B cell (primary cell): ENCODE measurements around the gene HOXD4. TPM values are rescaled to one million over a fixed set of nuclear protein-coding genes. Genes with fewer than 3 reads are reported as not detected.

Experiments
- ATAC-seq: fragments of 200-7000 bp; cut with Tn5 transposase; one replicate; pipeline ENCODE4 v1.10.0; 2021; ENCODE audit warnings: low read depth, mild to moderate bottlenecking, moderate number of reproducible peaks, moderate library complexity
- CTCF ChIA-PET: fragments of 350-600 bp; sonication (Branson Sonifier 250); formaldehyde crosslinking; loops from one replicate; lab custom pipeline; 2021; ENCODE audit warnings: antibody characterized with exemption, inconsistent platforms; lab: Charles Lee
- POLR2A ChIA-PET: fragments of 350-600 bp; sonication (Branson Sonifier 250); formaldehyde crosslinking; loops from one replicate; lab custom pipeline; 2021; ENCODE audit warnings: antibody characterized with exemption; lab: Charles Lee
- DNase-seq: peaks from one replicate; pipeline ENCODE4 v3.0.0; 2013
- H2AFZ ChIP-seq: 2 replicates; pipeline ENCODE4 v1.6.1; 2012; ENCODE audit warnings: mild to moderate bottlenecking, low read depth, low read length; ENCODE audit not compliant: insufficient read depth, poor library complexity, severe bottlenecking
- H3K27ac ChIP-seq, 2 donors: 1 replicate in 1 of 2; 2 replicates in 1 of 2; pipeline ENCODE4 v1.5.1; 2012 to 2013; ENCODE audit warnings: low read length in 2 of 2, mild to moderate bottlenecking in 2 of 2, moderate library complexity in 1 of 2
- H3K27me3 ChIP-seq, 4 experiments: fragments of 200-600 bp in 1 of 4; sonication (generic) in 1 of 4; replicated peaks in 1 of 4; 1 replicate in 2 of 4; 2 replicates in 2 of 4; pipeline versions ENCODE4 v1.6.1 to v1.7.0; 2013 to 2016; ENCODE audit warnings: low read length in 3 of 4, mild to moderate bottlenecking in 2 of 4, mixed read lengths in 1 of 4, moderate library complexity in 1 of 4; ENCODE audit not compliant: insufficient read depth in 4 of 4, control insufficient read depth in 3 of 4; ENCODE audit errors: control extremely low read depth in 1 of 4
- H3K36me3 ChIP-seq, 2 experiments: replicated peaks in 1 of 2; 1 replicate in 1 of 2; 2 replicates in 1 of 2; pipeline versions ENCODE4 v1.6.1 to v1.7.1; 2013; ENCODE audit warnings: low read length in 1 of 2; ENCODE audit not compliant: insufficient read depth in 2 of 2, control insufficient read depth in 1 of 2; ENCODE audit errors: control extremely low read depth in 1 of 2, extremely low read depth in 1 of 2
- H3K4me1 ChIP-seq, 2 donors: fragments of 200-600 bp in 1 of 2; sonication (generic) in 1 of 2; 1 replicate in 1 of 2; 2 replicates in 1 of 2; pipeline versions ENCODE4 v1.5.1 to v1.6.1; 2013 to 2017; ENCODE audit warnings: low read length in 2 of 2; ENCODE audit not compliant: control insufficient read depth in 2 of 2, insufficient read depth in 2 of 2
- H3K4me2 ChIP-seq: replicated peaks from 2 replicates; pipeline ENCODE3; 2012; ENCODE audit warnings: mild to moderate bottlenecking, low read depth, low read length; ENCODE audit not compliant: poor library complexity, severe bottlenecking
- H3K4me3 ChIP-seq, 5 experiments: fragments of 200-600 bp in 1 of 5; sonication (generic) in 1 of 5; 1 replicate in 3 of 5; 2 replicates in 2 of 5; pipeline versions ENCODE4 v1.5.1 to v1.7.0; 2011 to 2016; ENCODE audit warnings: low read length in 4 of 5, mild to moderate bottlenecking in 4 of 5, low read depth in 2 of 5, control low read depth in 1 of 5, moderate library complexity in 1 of 5; ENCODE audit not compliant: insufficient read depth in 1 of 5; ENCODE audit errors: control extremely low read depth in 1 of 5, extremely low read depth in 1 of 5
- H3K79me2 ChIP-seq: fragments of 200-600 bp; sonication (generic); one replicate; pipeline ENCODE4 v1.6.0; 2016; ENCODE audit warnings: low read length; ENCODE audit not compliant: control insufficient read depth, insufficient read depth
- H3K9ac ChIP-seq: fragments of 200-600 bp; sonication (generic); 2 replicates; pipeline ENCODE4 v1.6.1; 2017; ENCODE audit warnings: mild to moderate bottlenecking, low read length, moderate library complexity
- H3K9me3 ChIP-seq, 3 donors: one replicate each; pipeline versions ENCODE4 v1.6.1 to v1.7.1; 2013; ENCODE audit warnings: low read length in 2 of 3; ENCODE audit not compliant: control insufficient read depth in 2 of 3, insufficient read depth in 1 of 3; ENCODE audit errors: control extremely low read depth in 1 of 3
- H4K20me1 ChIP-seq: 2 replicates; pipeline ENCODE4 v1.6.0; 2012; ENCODE audit warnings: mild to moderate bottlenecking, low read length; ENCODE audit not compliant: insufficient read depth, control insufficient read depth, poor library complexity, severe bottlenecking
- H3K27ac Mint-ChIP-seq: one replicate; pipeline ENCODE4 v1.8.0; 2021; ENCODE audit warnings: mixed read lengths
- H3K27me3 Mint-ChIP-seq: one replicate; pipeline ENCODE4 v1.8.0; 2021; ENCODE audit warnings: mixed read lengths
- H3K4me1 Mint-ChIP-seq: one replicate; pipeline ENCODE4 v1.8.0; 2021; ENCODE audit warnings: mixed read lengths
- H3K4me3 Mint-ChIP-seq: one replicate; pipeline ENCODE4 v1.8.0; 2021; ENCODE audit warnings: mixed read lengths
- H3K9me3 Mint-ChIP-seq: one replicate; pipeline ENCODE4 v1.8.0; 2022; ENCODE audit warnings: mixed read lengths; ENCODE audit not compliant: insufficient read depth
- CTCF ChIP-seq: fragments of 200-600 bp; IDR thresholded peaks from one replicate; pipeline ENCODE4 v1.8.0; 2022; ENCODE audit warnings: antibody characterized with exemption, mild to moderate bottlenecking
- EZH2 ChIP-seq: IDR thresholded peaks from 2 replicates; pipeline ENCODE4 v1.6.1; 2012; ENCODE audit warnings: borderline replicate concordance, low read depth, mild to moderate bottlenecking, moderate library complexity, low read length; ENCODE audit not compliant: insufficient read depth, poor library complexity, severe bottlenecking
- WGBS: methylation state at CpG from one replicate; pipeline ENCODE4 v1.1.5; 2013; ENCODE audit warnings: missing lambda C conversion rate; ENCODE audit not compliant: insufficient coverage; 5-methylcytosine and 5-hydroxymethylcytosine counted together
- intact Hi-C: fragments of 100-400 bp; cut with micrococcal nuclease; formaldehyde crosslinking; loops from one replicate; pipeline ENCODE4 v1.10.0; 2022
- polyA plus RNA-seq: library from polyadenylated mRNA; depleted of rRNA; stranded (reverse); fragments of >200 nt; gene quantifications from 2 replicates; pipeline ENCODE4 v1.2.3, GENCODE V29; 2012
- total RNA-seq, 2 donors: library from RNA; stranded (reverse); fragments of 120-200 nt in 1 of 2; gene quantifications; 1 replicate in 1 of 2; 2 replicates in 1 of 2; pipeline versions ENCODE4 v1.2.3 to v1.2.4, GENCODE V29; 2013 to 2022

Gene HOXD4
- total and polyA plus RNA-seq, 2 donors (not counting 1 experiment from before 2014, with no cell fraction given): not detected

DNA sequence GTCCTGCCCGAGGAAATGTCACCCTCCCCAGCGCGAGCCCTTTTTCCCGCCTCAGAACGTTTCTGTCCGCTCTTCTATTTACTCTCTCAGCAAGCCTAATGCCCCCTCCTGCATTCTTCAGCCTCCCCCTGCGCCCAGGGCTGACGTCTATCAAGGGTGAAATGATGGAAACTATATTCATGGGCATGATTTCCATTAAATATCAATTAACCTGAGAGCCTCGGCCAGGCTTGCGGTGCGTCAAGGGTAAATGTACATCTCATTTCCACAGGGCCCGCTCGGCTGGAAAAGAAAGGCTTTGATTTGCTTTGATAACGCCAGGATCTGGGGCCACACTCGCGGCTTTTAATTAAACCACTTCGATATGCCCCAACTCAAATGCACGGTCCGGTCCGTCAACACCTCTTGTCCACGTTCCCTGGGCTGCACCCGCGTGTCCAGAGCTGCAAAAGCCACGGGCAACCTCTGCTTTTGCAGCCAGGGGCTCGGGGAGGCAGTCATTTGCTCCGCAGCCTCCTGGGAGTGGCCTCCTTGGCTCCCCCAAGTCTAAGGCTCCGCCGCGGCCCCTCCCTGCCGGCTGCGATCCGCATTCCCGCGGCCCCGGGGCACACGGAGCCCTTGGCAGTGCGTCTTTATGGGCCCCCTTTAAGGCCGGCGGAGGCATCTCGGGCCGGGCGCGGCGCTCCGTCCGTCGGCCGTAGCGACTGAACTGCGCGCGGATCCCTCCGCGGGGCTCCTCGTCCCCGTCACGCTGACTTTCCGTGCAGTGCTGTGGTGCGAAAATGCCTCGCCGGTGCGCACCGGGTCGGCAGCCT, 22.2 kb upstream of the HOXD4 start, which contains the start of gene HOXD8:
Gene HOXD8, plus strand, starts transcription at position 724 of the 815 bp plus-strand sequence. CDS start 662 bp downstream, outside the sequence.
- POLR2A ChIA-PET: no interaction called here
- Histone ChIP-seq H3K27ac (no peak within 1 kb of the TSS), H3K36me3 (no peaks in the 10 kb centered on the region), H3K27me3 (peaks cover 0 to 85% (median 73%) of the 10 kb centered on the region in 4 experiments), H3K9ac (peak within 1 kb of the TSS; percentile 30), H3K79me2 (no peaks in the 10 kb centered on the region), H3K4me1 (peaks cover 26 to 38% of the 10 kb centered on the region in 2 donors), H4K20me1 (no peaks in the 10 kb centered on the region), H3K4me3 (peak within 1 kb of the TSS in 2 of 5 experiments; percentile 21 to 29), H3K9me3 (peaks cover 0 to 21% (median 0%) of the 10 kb centered on the region in 3 donors), H3K4me2 (peak within 1 kb of the TSS; percentile 71), H2AFZ (peak within 1 kb of the TSS; percentile 24)
- 8% methylated on average over 52 of the region's 64 CpGs for WGBS
- Mint-ChIP-seq H3K27me3 (peaks cover 75% of the 10 kb centered on the region), H3K4me3 (peak within 1 kb of the TSS; percentile 63), H3K4me1 (peaks cover 26% of the 10 kb centered on the region), H3K9me3 (no peaks in the 10 kb centered on the region), H3K27ac (peak within 1 kb of the TSS; percentile 15)
- DNase-seq (no peak), ATAC-seq (no peak)
- intact Hi-C loops: loop anchor here (5.0 kb wide), 1 partner anchor 1033 kb away; no protein-coding TSS in a partner anchor
- TF ChIP-seq CTCF (no peak), EZH2 (peak; percentile 65)
- CTCF ChIA-PET: interaction anchor here (1.0 to 4.6 kb wide), 7 partner anchors 33 to 1019 kb away, joined by 3 to 110 read pairs (median 25); no protein-coding TSS in a partner anchor

GRCh38 chr2:176129813-176130146, 21.6 kb upstream of the HOXD4 start:
- Histone ChIP-seq H3K4me1 (peaks cover 26 to 38% of the 10 kb centered on the region in 2 donors), H3K79me2 (no peaks in the 10 kb centered on the region), H3K4me3 (no peak overlapping the region), H3K9ac (no peak overlapping the region), H3K36me3 (no peaks in the 10 kb centered on the region), H3K9me3 (peaks cover 0 to 21% (median 0%) of the 10 kb centered on the region in 3 donors), H4K20me1 (no peaks in the 10 kb centered on the region), H3K27ac (no peak overlapping the region), H3K27me3 (peaks cover 0 to 84% (median 72%) of the 10 kb centered on the region in 4 experiments), H2AFZ (peak overlapping the region; percentile 24), H3K4me2 (peak overlapping the region; percentile 71)
- Mint-ChIP-seq H3K9me3 (no peaks in the 10 kb centered on the region), H3K4me1 (peaks cover 26% of the 10 kb centered on the region), H3K4me3 (peak overlapping the region; percentile 23), H3K27ac (no peak overlapping the region), H3K27me3 (peaks cover 75% of the 10 kb centered on the region)
- ChIA-PET CTCF (interaction anchor here (1.0 to 1.6 kb wide), 4 partner anchors 32 to 522 kb away, joined by 3 to 4 read pairs (median 4); no protein-coding TSS in a partner anchor), POLR2A (no interaction called here)
- 6% methylated on average over 36 of the region's 43 CpGs for WGBS
- DNase-seq (no peak), ATAC-seq (no peak)
- intact Hi-C loops: loop anchor here (5.0 kb wide), 2 partner anchors 52 to 1033 kb away; no protein-coding TSS in a partner anchor
- TF ChIP-seq CTCF (no peak), EZH2 (no peak)
